H1 (cell line): ENCODE results near the gene INPP5B.

Experiments
- EP300 ChIP-seq, 2 experiments: IDR thresholded peaks; 1 replicate in 1 of 2; 2 replicates in 1 of 2; pipeline ENCODE4 v1.6.1; 2011 to 2012; ENCODE audit warnings: low read depth in 2 of 2, low read length in 2 of 2, mild to moderate bottlenecking in 2 of 2, borderline replicate concordance in 1 of 2, inconsistent platforms in 1 of 2, moderate library complexity in 1 of 2
- JUND ChIP-seq: IDR thresholded peaks from 2 replicates; pipeline ENCODE4 v1.6.1; 2011; ENCODE audit warnings: mild to moderate bottlenecking, improper control_type of control experiment, low read length
- POLR2A ChIP-seq, 2 experiments: IDR thresholded peaks; 1 replicate in 1 of 2; 2 replicates in 1 of 2; pipeline ENCODE4 v1.6.1; 2011; ENCODE audit warnings: low read depth in 2 of 2, low read length in 2 of 2, mild to moderate bottlenecking in 2 of 2; ENCODE audit errors: control extremely low read depth in 1 of 2
- POLR2AphosphoS5 ChIP-seq: IDR thresholded peaks from 2 replicates; pipeline ENCODE4 v1.6.1; 2011; ENCODE audit warnings: low read depth, low read length
- YY1 ChIP-seq: IDR thresholded peaks from 2 replicates; pipeline ENCODE4 v1.6.1; 2011; ENCODE audit warnings: low read depth, mild to moderate bottlenecking, low read length
- TF ChIP-seq, protein P1 (sequence below), 3 experiments: IDR thresholded peaks; 1 replicate in 2 of 3; 2 replicates in 1 of 3; pipeline versions ENCODE4 v1.5.1 to v1.6.1; 2011; ENCODE audit warnings: low read length in 3 of 3, mild to moderate bottlenecking in 3 of 3, inconsistent platforms in 2 of 3, low read depth in 1 of 3, moderate library complexity in 1 of 3; ENCODE audit not compliant: insufficient read depth in 1 of 3; ENCODE audit errors: control extremely low read depth in 1 of 3

DNA sequence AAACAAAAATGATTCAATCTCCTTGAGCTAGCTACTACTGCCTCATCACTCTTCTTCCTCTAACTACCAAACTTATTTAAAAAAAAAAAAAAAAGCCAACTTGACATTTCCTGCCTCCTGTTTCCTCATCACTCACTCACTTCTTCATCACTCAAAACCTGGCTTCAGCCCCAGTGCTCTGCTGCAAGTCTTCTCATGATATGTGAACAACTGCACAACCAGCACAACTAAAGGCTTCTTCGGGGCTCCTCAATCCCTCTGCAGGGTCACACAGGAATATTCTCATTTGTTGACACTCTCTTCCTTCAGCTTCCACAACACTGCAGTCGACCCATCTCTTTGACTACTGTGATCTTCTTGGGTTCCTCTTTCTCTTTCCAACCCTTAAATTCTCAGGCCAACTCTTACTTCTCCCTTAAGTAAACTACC is 95.1 kb downstream of the INPP5B start:
- TF ChIP-seq, protein P1, sequence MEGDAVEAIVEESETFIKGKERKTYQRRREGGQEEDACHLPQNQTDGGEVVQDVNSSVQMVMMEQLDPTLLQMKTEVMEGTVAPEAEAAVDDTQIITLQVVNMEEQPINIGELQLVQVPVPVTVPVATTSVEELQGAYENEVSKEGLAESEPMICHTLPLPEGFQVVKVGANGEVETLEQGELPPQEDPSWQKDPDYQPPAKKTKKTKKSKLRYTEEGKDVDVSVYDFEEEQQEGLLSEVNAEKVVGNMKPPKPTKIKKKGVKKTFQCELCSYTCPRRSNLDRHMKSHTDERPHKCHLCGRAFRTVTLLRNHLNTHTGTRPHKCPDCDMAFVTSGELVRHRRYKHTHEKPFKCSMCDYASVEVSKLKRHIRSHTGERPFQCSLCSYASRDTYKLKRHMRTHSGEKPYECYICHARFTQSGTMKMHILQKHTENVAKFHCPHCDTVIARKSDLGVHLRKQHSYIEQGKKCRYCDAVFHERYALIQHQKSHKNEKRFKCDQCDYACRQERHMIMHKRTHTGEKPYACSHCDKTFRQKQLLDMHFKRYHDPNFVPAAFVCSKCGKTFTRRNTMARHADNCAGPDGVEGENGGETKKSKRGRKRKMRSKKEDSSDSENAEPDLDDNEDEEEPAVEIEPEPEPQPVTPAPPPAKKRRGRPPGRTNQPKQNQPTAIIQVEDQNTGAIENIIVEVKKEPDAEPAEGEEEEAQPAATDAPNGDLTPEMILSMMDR (IDR thresholded peaks at IDR 0.05; ENCODE audit: control extremely low read depth in 1 of 3, insufficient read depth in 1 of 3, low read depth in 1 of 3, low read length in 3 of 3) = no peak
- TF ChIP-seq YY1 = no peak
- TF ChIP-seq POLR2AphosphoS5 = no peak
- TF ChIP-seq JUND = no peak
- no peak for TF ChIP-seq POLR2A (IDR thresholded peaks at IDR 0.05; ENCODE audit: control extremely low read depth in 1 of 2, low read depth in 2 of 2, low read length in 2 of 2)
- no peak for TF ChIP-seq EP300 (IDR thresholded peaks at IDR 0.05; ENCODE audit: borderline replicate concordance in 1 of 2, low read depth in 2 of 2, low read length in 2 of 2)
